LNCAP (cell line): Measurements from ENCODE around the gene SORBS2.

Experiments
- CTCF ChIP-seq: fragments of 450-650 bp; IDR thresholded peaks from 2 replicates; pipeline ENCODE4 v1.5.1; 2017; ENCODE audit warnings: mild to moderate bottlenecking

The SORBS2 gene

GRCh38 chr4:185542626-185543315, 269.2 kb downstream of the SORBS2 start:
- no peak for TF ChIP-seq CTCF

- no peak for TF ChIP-seq CTCF
Measured at GRCh38 chr4:185541251-185541727, 270.7 kb downstream of the SORBS2 start.

GRCh38 chr4:185540487-185541120, 271.4 kb downstream of the SORBS2 start:
- no peak for TF ChIP-seq CTCF

GRCh38 chr4:185540040-185540439, 272.0 kb downstream of the SORBS2 start:
- no peak for TF ChIP-seq CTCF

- TF ChIP-seq CTCF: no peak
Measured at GRCh38 chr4:185538806-185539205, 273.2 kb downstream of the SORBS2 start.

- TF ChIP-seq CTCF: no peak
Measured at GRCh38 chr4:185536411-185536709, 275.6 kb downstream of the SORBS2 start.

- TF ChIP-seq CTCF: no peak
Measured at GRCh38 chr4:185535612-185536410, 276.2 kb downstream of the SORBS2 start.
